Measurements from ENCODE around the gene PLEKHG4B. TPM values are rescaled to one million over a fixed set of nuclear protein-coding genes. Genes with fewer than 3 reads are reported as not detected.

PLEKHG4B gene
- total RNA-seq, 1 experiment from 2014 or later: 1.2 TPM

DNA sequence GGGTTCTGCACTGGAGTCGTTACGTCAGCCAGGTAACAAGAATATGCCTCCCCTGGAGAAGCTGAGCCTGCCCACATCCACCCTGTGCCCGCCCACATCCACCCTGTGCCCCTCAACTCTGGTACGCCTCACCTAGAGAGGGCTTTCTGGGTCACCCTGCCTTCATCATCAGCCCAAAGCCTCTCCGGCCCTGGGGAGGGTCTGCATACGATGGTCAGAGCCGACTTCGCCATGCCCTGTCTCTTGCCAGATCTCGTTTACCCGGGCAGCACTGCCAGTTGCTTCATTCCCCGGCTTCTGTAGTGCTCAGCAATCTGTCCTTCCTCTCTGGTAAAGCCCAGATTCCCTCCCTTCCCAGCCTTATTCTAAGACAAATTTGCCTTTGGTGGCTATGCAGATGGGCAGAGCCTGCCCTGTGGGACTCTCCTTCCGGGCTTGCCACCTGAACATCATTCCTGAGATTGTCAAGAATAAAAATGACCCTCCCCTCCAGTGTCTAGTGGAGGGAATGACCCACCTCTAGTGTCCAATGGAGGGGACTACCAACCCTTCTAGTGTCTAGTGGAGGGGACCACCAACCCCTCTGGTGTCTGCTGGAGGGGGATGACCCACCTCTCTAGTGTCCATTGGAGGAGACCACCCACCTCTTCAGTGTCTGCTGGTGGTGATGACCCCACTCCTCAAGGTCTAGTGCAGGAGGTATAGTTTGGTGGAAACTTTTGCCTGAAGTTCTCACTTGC is 3.4 kb downstream of the PLEKHG4B start:
- POLR2A ChIA-PET (ENCODE audit: unreplicated experiment): no interaction called here
- Histone ChIP-seq H2AFZ (ENCODE audit: low read length) (no peak overlapping the region), H3K9me3 (ENCODE audit: low read length) (no peaks in the 10 kb centered on the region), H3K36me3 (ENCODE audit: low read depth, low read length) (no peaks in the 10 kb centered on the region), H3K9ac (ENCODE audit: low read length) (no peak overlapping the region), H3K79me2 (ENCODE audit: low read length) (no peaks in the 10 kb centered on the region), H3K27ac (ENCODE audit: low read length) (no peak overlapping the region), H3K9me2 (replicated peaks; ENCODE audit: low read length) (no peaks in the 10 kb centered on the region), H3K4me1 (ENCODE audit: insufficient read depth, low read length) (no peaks in the 10 kb centered on the region), H3K4me2 (ENCODE audit: low read length) (no peak overlapping the region), H3K27me3 (ENCODE audit: low read length) (peaks cover 63% of the 10 kb centered on the region), H4K20me1 (ENCODE audit: low read length) (no peaks in the 10 kb centered on the region), H3K4me3 (ENCODE audit: low read length) (no peak overlapping the region), H3F3A (ENCODE audit: low read length, unreplicated experiment) (no peaks in the 10 kb centered on the region)
- CTCF ChIA-PET: no interaction called here
- no TSS peak for BruUV-seq (replicated peaks)
- intact Hi-C loops (cut with micrococcal nuclease): no loop called here
- ATAC-seq: no peak
- DNase-seq: no peak
- TF ChIP-seq, protein P1, sequence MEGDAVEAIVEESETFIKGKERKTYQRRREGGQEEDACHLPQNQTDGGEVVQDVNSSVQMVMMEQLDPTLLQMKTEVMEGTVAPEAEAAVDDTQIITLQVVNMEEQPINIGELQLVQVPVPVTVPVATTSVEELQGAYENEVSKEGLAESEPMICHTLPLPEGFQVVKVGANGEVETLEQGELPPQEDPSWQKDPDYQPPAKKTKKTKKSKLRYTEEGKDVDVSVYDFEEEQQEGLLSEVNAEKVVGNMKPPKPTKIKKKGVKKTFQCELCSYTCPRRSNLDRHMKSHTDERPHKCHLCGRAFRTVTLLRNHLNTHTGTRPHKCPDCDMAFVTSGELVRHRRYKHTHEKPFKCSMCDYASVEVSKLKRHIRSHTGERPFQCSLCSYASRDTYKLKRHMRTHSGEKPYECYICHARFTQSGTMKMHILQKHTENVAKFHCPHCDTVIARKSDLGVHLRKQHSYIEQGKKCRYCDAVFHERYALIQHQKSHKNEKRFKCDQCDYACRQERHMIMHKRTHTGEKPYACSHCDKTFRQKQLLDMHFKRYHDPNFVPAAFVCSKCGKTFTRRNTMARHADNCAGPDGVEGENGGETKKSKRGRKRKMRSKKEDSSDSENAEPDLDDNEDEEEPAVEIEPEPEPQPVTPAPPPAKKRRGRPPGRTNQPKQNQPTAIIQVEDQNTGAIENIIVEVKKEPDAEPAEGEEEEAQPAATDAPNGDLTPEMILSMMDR (conservative IDR thresholded peaks at IDR 0.05; ENCODE audit: low read depth, low read length): no peak
- TF ChIP-seq EZH2phosphoT487 (IDR thresholded peaks at IDR 0.05; ENCODE audit: borderline replicate concordance, low read length) (no peak), EZH2 (IDR thresholded peaks at IDR 0.05; ENCODE audit: low read length, unreplicated experiment) (no peak)

DNA sequence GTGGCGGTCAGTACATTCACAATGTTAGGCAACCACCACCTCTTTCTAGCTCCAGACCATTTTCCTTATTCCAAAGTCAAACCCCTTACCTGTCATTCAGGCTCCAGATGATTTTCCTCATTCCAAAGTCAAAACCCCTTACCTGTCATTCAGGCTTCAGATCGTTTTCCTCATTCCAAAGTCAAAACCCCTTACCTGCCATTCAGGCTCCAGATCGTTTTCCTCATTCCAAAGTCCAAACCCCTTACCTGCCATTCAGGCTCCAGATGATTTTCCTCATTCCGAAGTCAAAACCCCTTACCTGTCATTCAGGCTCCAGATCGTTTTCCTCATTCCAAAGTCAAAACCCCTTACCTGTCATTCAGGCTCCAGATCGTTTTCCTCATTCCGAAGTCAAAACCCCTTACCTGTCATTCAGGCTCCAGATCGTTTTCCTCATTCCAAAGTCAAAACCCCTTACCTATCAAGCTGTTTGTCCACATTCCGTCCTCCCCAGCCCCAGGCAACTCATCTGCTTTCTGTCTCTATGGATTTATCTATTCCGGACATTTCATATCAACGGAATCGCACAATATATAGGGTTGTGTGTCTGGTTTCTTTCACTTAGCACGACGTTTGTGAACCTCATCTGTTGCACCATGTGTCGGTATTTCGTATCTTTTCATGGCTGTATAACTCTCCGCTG is 5.2 kb downstream of the PLEKHG4B start:
- no peak overlapping the region for H3K9ac ChIP-seq (ENCODE audit: low read length)
- TF ChIP-seq EZH2 (IDR thresholded peaks at IDR 0.05; ENCODE audit: low read length, unreplicated experiment): no peak
- TF ChIP-seq EZH2phosphoT487 (IDR thresholded peaks at IDR 0.05; ENCODE audit: borderline replicate concordance, low read length): no peak
- TF ChIP-seq, protein P1 (conservative IDR thresholded peaks at IDR 0.05; ENCODE audit: low read depth, low read length): no peak
- BruUV-seq (replicated peaks): no TSS peak
- no peaks in the 10 kb centered on the region for H3F3A ChIP-seq (ENCODE audit: low read length, unreplicated experiment)
- CTCF ChIA-PET: no interaction called here
- H3K4me2 ChIP-seq (ENCODE audit: low read length): no peak overlapping the region
- no peak overlapping the region for H3K4me3 ChIP-seq (ENCODE audit: low read length)
- H3K4me1 ChIP-seq (ENCODE audit: insufficient read depth, low read length): no peaks in the 10 kb centered on the region
- no peaks in the 10 kb centered on the region for H3K9me2 ChIP-seq (replicated peaks; ENCODE audit: low read length)
- H4K20me1 ChIP-seq (ENCODE audit: low read length): no peaks in the 10 kb centered on the region
- no peaks in the 10 kb centered on the region for H3K9me3 ChIP-seq (ENCODE audit: low read length)
- H3K79me2 ChIP-seq (ENCODE audit: low read length): no peaks in the 10 kb centered on the region
- no peak overlapping the region for H2AFZ ChIP-seq (ENCODE audit: low read length)
- H3K27me3 ChIP-seq (ENCODE audit: low read length): peaks cover 58% of the 10 kb centered on the region
- POLR2A ChIA-PET (ENCODE audit: unreplicated experiment): no interaction called here
- intact Hi-C loops (cut with micrococcal nuclease): loop anchor here (1.0 kb wide), 1 partner anchor 15 kb away; no protein-coding TSS in a partner anchor
- H3K27ac ChIP-seq (ENCODE audit: low read length): no peak overlapping the region
- DNase-seq (no peak), ATAC-seq (no peak)
- no peaks in the 10 kb centered on the region for H3K36me3 ChIP-seq (ENCODE audit: low read depth, low read length)

DNA sequence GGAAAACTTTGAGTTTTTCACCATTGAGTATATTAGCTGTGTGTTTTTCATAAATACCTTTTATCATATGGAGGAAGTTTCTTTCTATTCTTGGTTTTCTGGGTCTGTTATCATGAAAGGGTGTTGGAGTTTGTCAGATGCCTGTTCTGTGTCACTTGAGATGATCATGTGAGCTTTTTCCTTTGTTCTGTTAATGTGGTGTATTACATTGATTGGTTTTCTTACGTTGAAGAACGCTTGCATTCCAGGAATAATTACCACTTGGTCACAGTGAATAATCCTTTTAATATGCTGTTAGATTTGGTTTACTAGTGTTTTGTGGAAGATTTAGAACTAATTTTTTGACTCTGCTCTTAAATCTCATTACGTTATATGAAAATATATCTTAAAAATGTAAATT is 7.8 kb downstream of the PLEKHG4B start:
- no peak for ATAC-seq
- H3K9me2 ChIP-seq (replicated peaks; ENCODE audit: low read length): no peaks in the 10 kb centered on the region
- intact Hi-C loops (cut with micrococcal nuclease): no loop called here
- H2AFZ ChIP-seq (ENCODE audit: low read length): no peak overlapping the region
- H4K20me1 ChIP-seq (ENCODE audit: low read length): no peaks in the 10 kb centered on the region
- no peak for TF ChIP-seq EZH2phosphoT487 (IDR thresholded peaks at IDR 0.05; ENCODE audit: borderline replicate concordance, low read length)
- TF ChIP-seq, protein P1 (conservative IDR thresholded peaks at IDR 0.05; ENCODE audit: low read depth, low read length): no peak
- no peak for TF ChIP-seq EZH2 (IDR thresholded peaks at IDR 0.05; ENCODE audit: low read length, unreplicated experiment)
- H3K79me2 ChIP-seq (ENCODE audit: low read length): no peaks in the 10 kb centered on the region
- peaks cover 50% of the 10 kb centered on the region for H3K27me3 ChIP-seq (ENCODE audit: low read length)
- ChIA-PET CTCF (no interaction called here), POLR2A (ENCODE audit: unreplicated experiment) (no interaction called here)
- H3K9me3 ChIP-seq (ENCODE audit: low read length): no peaks in the 10 kb centered on the region
- DNase-seq: no peak
- H3K9ac ChIP-seq (ENCODE audit: low read length): no peak overlapping the region
- no peaks in the 10 kb centered on the region for H3F3A ChIP-seq (ENCODE audit: low read length, unreplicated experiment)
- BruUV-seq (replicated peaks): no TSS peak
- H3K4me3 ChIP-seq (ENCODE audit: low read length): no peak overlapping the region
- H3K4me1 ChIP-seq (ENCODE audit: insufficient read depth, low read length): no peaks in the 10 kb centered on the region
- no peaks in the 10 kb centered on the region for H3K36me3 ChIP-seq (ENCODE audit: low read depth, low read length)
- no peak overlapping the region for H3K27ac ChIP-seq (ENCODE audit: low read length)
- no peak overlapping the region for H3K4me2 ChIP-seq (ENCODE audit: low read length)
